H9 (cell line): ENCODE data around the gene TXLNG. TPM values are rescaled to one million over a fixed set of nuclear protein-coding genes. Genes with fewer than 3 reads are reported as not detected.

Experiments used
- DNase-seq: peaks from one replicate; pipeline ENCODE4 v3.0.0-alpha.2; 2017
- H2AFZ ChIP-seq: one replicate; pipeline ENCODE4 v1.6.1; 2013; ENCODE audit warnings: mild to moderate bottlenecking, low read length, control low read depth, moderate library complexity
- H2AK5ac ChIP-seq: 2 replicates; pipeline ENCODE4 v1.6.1; 2013; ENCODE audit warnings: low read length, control low read depth, mixed read lengths; ENCODE audit not compliant: insufficient read length
- H2BK120ac ChIP-seq: one replicate; pipeline ENCODE4 v1.6.1; 2013; ENCODE audit warnings: low read depth, mild to moderate bottlenecking, low read length, control low read depth, inconsistent platforms; ENCODE audit not compliant: poor library complexity, severe bottlenecking
- H2BK12ac ChIP-seq: 2 replicates; pipeline ENCODE4 v1.6.1; 2013; ENCODE audit warnings: low read length, control low read depth, mixed read lengths, low read depth; ENCODE audit not compliant: insufficient read length
- H2BK15ac ChIP-seq: 2 replicates; pipeline ENCODE4 v1.6.1; 2013; ENCODE audit warnings: low read depth, low read length, control low read depth
- H2BK20ac ChIP-seq: one replicate; pipeline ENCODE4 v1.6.1; 2013; ENCODE audit warnings: low read depth, mild to moderate bottlenecking, low read length, control low read depth, inconsistent platforms; ENCODE audit not compliant: poor library complexity, severe bottlenecking
- H2BK5ac ChIP-seq: 2 replicates; pipeline ENCODE4 v1.6.1; 2013; ENCODE audit warnings: low read length, control low read depth, mixed read lengths; ENCODE audit not compliant: insufficient read length
- H3K14ac ChIP-seq: 2 replicates; pipeline ENCODE4 v1.6.1; 2013; ENCODE audit warnings: low read length, control low read depth; ENCODE audit not compliant: insufficient read depth
- H3K18ac ChIP-seq: 2 replicates; pipeline ENCODE4 v1.6.1; 2013; ENCODE audit warnings: low read depth, mild to moderate bottlenecking, mixed read lengths, low read length, control low read depth; ENCODE audit not compliant: insufficient read length
- H3K23ac ChIP-seq: 2 replicates; pipeline ENCODE4 v1.6.1; 2013; ENCODE audit warnings: low read length, control low read depth, mixed read lengths, low read depth; ENCODE audit not compliant: insufficient read length
- H3K23me2 ChIP-seq: 2 replicates; pipeline ENCODE4 v1.6.1; 2013; ENCODE audit warnings: low read depth, mild to moderate bottlenecking, mixed read lengths, low read length, control low read depth; ENCODE audit not compliant: insufficient read length, poor library complexity, severe bottlenecking
- H3K27ac ChIP-seq: 2 replicates; pipeline ENCODE4 v1.5.1; 2013; ENCODE audit warnings: low read length, control low read depth, mixed read lengths, low read depth; ENCODE audit not compliant: insufficient read length
- H3K27me3 ChIP-seq: 2 replicates; pipeline ENCODE4 v1.6.1; 2013; ENCODE audit warnings: low read length, control low read depth, inconsistent platforms; ENCODE audit not compliant: insufficient read depth
- H3K4ac ChIP-seq: 2 replicates; pipeline ENCODE4 v1.6.1; 2013; ENCODE audit warnings: low read depth, mild to moderate bottlenecking, control low read depth, inconsistent platforms, low read length, moderate library complexity
- H3K4me1 ChIP-seq: 2 replicates; pipeline ENCODE4 v1.6.1; 2013; ENCODE audit warnings: low read length, control low read depth, inconsistent platforms; ENCODE audit not compliant: insufficient read depth
- H3K4me2 ChIP-seq: 2 replicates; pipeline ENCODE4 v1.6.1; 2013; ENCODE audit warnings: low read length, control low read depth, mixed read lengths; ENCODE audit not compliant: insufficient read length, insufficient read depth
- H3K56ac ChIP-seq: 2 replicates; pipeline ENCODE4 v1.6.1; 2013; ENCODE audit warnings: low read depth, mild to moderate bottlenecking, mixed read lengths, low read length, control low read depth; ENCODE audit not compliant: insufficient read length
- H3K79me1 ChIP-seq: 2 replicates; pipeline ENCODE4 v1.6.1; 2013; ENCODE audit warnings: low read depth, mild to moderate bottlenecking, moderate library complexity, low read length, control low read depth, inconsistent platforms; ENCODE audit not compliant: insufficient read depth, poor library complexity, severe bottlenecking
- H3K79me2 ChIP-seq: 2 replicates; pipeline ENCODE4 v1.6.1; 2013; ENCODE audit warnings: low read length, control low read depth, inconsistent platforms; ENCODE audit not compliant: insufficient read depth
- H3K9ac ChIP-seq: 2 replicates; pipeline ENCODE4 v1.6.1; 2013; ENCODE audit warnings: low read length, control low read depth, mixed read lengths; ENCODE audit not compliant: insufficient read length; ENCODE audit errors: extremely low read depth
- H3K9me3 ChIP-seq: one replicate; pipeline ENCODE4 v1.6.1; 2013; ENCODE audit warnings: low read depth, low read length, inconsistent platforms; ENCODE audit not compliant: control insufficient read depth
- H3T11ph ChIP-seq: one replicate; pipeline ENCODE4 v1.6.1; 2013; ENCODE audit warnings: mild to moderate bottlenecking, low read length, control low read depth, inconsistent platforms
- H4K20me1 ChIP-seq: one replicate; pipeline ENCODE4 v1.6.1; 2013; ENCODE audit not compliant: control insufficient read depth, insufficient read length, insufficient read depth
- H4K5ac ChIP-seq: 2 replicates; pipeline ENCODE4 v1.6.1; 2013; ENCODE audit warnings: low read depth, mild to moderate bottlenecking, mixed read lengths, low read length, control low read depth; ENCODE audit not compliant: insufficient read length
- H4K8ac ChIP-seq: replicated peaks from 2 replicates; pipeline ENCODE4 v1.6.1; 2013; ENCODE audit warnings: low read length, control low read depth, mixed read lengths, low read depth; ENCODE audit not compliant: insufficient read length
- H4K91ac ChIP-seq: 2 replicates; pipeline ENCODE4 v1.6.1; 2013; ENCODE audit warnings: low read depth, mild to moderate bottlenecking, moderate library complexity, mixed read lengths, low read length, control low read depth; ENCODE audit not compliant: insufficient read length
- H3K27ac Mint-ChIP-seq, 3 experiments: 2 replicates in 2 of 3; 3 replicates in 1 of 3; pipeline ENCODE4 v1.8.0; 2020 to 2021; ENCODE audit warnings: mixed read lengths in 3 of 3, mild to moderate bottlenecking in 1 of 3, moderate library complexity in 1 of 3
- H3K27me3 Mint-ChIP-seq: 2 replicates; pipeline ENCODE4 v1.8.0; 2021; ENCODE audit warnings: low read depth, mild to moderate bottlenecking, moderate library complexity, mixed read lengths
- H3K36me3 Mint-ChIP-seq, 3 experiments: 2 replicates in 2 of 3; 3 replicates in 1 of 3; pipeline ENCODE4 v1.8.0; 2020 to 2021; ENCODE audit warnings: low read depth in 3 of 3, mixed read lengths in 3 of 3; ENCODE audit not compliant: insufficient read depth in 1 of 3
- H3K4me1 Mint-ChIP-seq, 2 experiments: 2 replicates each; pipeline ENCODE4 v1.8.0; 2020; ENCODE audit warnings: mixed read lengths in 2 of 2
- H3K4me3 Mint-ChIP-seq, 2 experiments: 2 replicates in 1 of 2; 3 replicates in 1 of 2; pipeline ENCODE4 v1.8.0; 2020 to 2021; ENCODE audit warnings: mild to moderate bottlenecking in 2 of 2, mixed read lengths in 2 of 2, moderate library complexity in 1 of 2
- H3K9me3 Mint-ChIP-seq, 2 experiments: 2 replicates in 1 of 2; 3 replicates in 1 of 2; pipeline ENCODE4 v1.8.0; 2020; ENCODE audit warnings: mild to moderate bottlenecking in 2 of 2, mixed read lengths in 2 of 2, moderate library complexity in 1 of 2
- WGBS: extraction: QIAGEN DNeasy Blood & Tissue Kit; methylation state at CpG from one replicate; pipeline ENCODE4 v1.1.7; 2013; ENCODE audit warnings: missing lambda C conversion rate, low lambda C conversion rate, mixed read lengths; ENCODE audit not compliant: insufficient read length; ENCODE audit errors: extremely low coverage; 5-methylcytosine and 5-hydroxymethylcytosine counted together
- total RNA-seq: library from RNA; stranded (reverse); gene quantifications from 2 replicates; pipeline ENCODE4 v1.2.1, GENCODE V29; 2021
- TF ChIP-seq, protein P1 (sequence below): fragments of 200-600 bp; sonication (generic); conservative IDR thresholded peaks from 3 replicates; pipeline ENCODE4 v1.8.0; 2021; ENCODE audit warnings: antibody characterized with exemption, mild to moderate bottlenecking

The TXLNG gene
- total RNA-seq, 1 experiment from 2014 or later: 90.7 TPM

DNA sequence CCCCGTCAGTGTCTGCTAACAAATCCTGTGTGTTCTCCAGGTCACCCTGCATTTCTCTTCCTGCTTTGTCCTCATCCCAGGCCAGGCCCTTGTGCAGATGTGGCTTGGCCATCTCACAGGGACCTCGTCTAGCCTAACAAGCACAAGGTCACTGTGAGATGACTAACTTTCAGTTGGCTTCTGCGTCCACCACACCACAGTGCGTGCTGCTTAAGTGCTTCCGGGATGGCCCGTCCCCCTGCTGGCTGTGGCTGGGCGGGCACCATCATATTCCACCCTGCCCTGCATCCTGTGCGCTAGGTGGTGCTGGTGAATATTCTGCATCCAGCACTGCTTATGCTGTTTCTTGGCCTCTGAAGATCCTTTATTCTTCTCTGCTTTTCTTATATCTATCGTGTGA lies 50.1 kb downstream of the TXLNG start:
- no peak overlapping the region for H2AFZ ChIP-seq
- no peak overlapping the region for H3K14ac ChIP-seq
- no peak overlapping the region for H3K56ac ChIP-seq
- no peaks in the 10 kb centered on the region for H3K27me3 ChIP-seq
- H3K4me1 Mint-ChIP-seq: peaks cover 29 to 42% of the 10 kb centered on the region in 2 experiments
- H3K18ac ChIP-seq: no peak overlapping the region
- no peak overlapping the region for H2BK15ac ChIP-seq
- H3K9me3 Mint-ChIP-seq: no peaks in the 10 kb centered on the region
- no peaks in the 10 kb centered on the region for H3K23me2 ChIP-seq
- H2BK20ac ChIP-seq: no peak overlapping the region
- TF ChIP-seq, protein P1, sequence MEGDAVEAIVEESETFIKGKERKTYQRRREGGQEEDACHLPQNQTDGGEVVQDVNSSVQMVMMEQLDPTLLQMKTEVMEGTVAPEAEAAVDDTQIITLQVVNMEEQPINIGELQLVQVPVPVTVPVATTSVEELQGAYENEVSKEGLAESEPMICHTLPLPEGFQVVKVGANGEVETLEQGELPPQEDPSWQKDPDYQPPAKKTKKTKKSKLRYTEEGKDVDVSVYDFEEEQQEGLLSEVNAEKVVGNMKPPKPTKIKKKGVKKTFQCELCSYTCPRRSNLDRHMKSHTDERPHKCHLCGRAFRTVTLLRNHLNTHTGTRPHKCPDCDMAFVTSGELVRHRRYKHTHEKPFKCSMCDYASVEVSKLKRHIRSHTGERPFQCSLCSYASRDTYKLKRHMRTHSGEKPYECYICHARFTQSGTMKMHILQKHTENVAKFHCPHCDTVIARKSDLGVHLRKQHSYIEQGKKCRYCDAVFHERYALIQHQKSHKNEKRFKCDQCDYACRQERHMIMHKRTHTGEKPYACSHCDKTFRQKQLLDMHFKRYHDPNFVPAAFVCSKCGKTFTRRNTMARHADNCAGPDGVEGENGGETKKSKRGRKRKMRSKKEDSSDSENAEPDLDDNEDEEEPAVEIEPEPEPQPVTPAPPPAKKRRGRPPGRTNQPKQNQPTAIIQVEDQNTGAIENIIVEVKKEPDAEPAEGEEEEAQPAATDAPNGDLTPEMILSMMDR: peak; percentile 84
- H3K36me3 Mint-ChIP-seq: peaks cover 62 to 97% (median 74%) of the 10 kb centered on the region in 3 experiments
- no peak overlapping the region for H2BK12ac ChIP-seq
- H3K4me3 Mint-ChIP-seq: no peak overlapping the region; a peak in 1 of 5 replicates
- peak; percentile 77 for DNase-seq
- no peak overlapping the region for H4K5ac ChIP-seq
- no peak overlapping the region for H2BK5ac ChIP-seq
- H2BK120ac ChIP-seq: no peak overlapping the region
- no peak overlapping the region for H4K8ac ChIP-seq
- H3T11ph ChIP-seq: no peak overlapping the region
- H3K9me3 ChIP-seq: no peaks in the 10 kb centered on the region
- H3K27ac Mint-ChIP-seq: peak overlapping the region; percentile 76 to 83 (median 82)
- no CpG with 5 or more reads among the region's 9 CpGs for WGBS
- no peak overlapping the region for H4K91ac ChIP-seq
- H3K4me1 ChIP-seq: peaks cover 2% of the 10 kb centered on the region; the same call in 1 of the 2 replicates
- no peak overlapping the region for H3K4ac ChIP-seq
- no peak overlapping the region for H3K4me2 ChIP-seq
- H2AK5ac ChIP-seq: no peak overlapping the region
- H3K23ac ChIP-seq: no peak overlapping the region
- no peaks in the 10 kb centered on the region for H4K20me1 ChIP-seq
- H3K79me2 ChIP-seq: no peaks in the 10 kb centered on the region
- H3K27me3 Mint-ChIP-seq: no peaks in the 10 kb centered on the region
- H3K79me1 ChIP-seq: no peaks in the 10 kb centered on the region
- no peak overlapping the region for H3K27ac ChIP-seq
- H3K9ac ChIP-seq: no peak overlapping the region
